Parathyroid adenoma (tissue), 2 donors: Measurements from ENCODE around the gene BARHL2.

Experiments
- H2AFZ ChIP-seq: fragments of 300-600 bp; sonication (generic); one replicate; pipeline ENCODE4 v1.7.0; 2017; ENCODE audit warnings: antibody characterized with exemption, mild to moderate bottlenecking
- H3K27ac ChIP-seq: fragments of 300-600 bp; sonication (generic); one replicate; pipeline ENCODE4 v1.7.0; 2017
- H3K27me3 ChIP-seq: fragments of 300-600 bp; sonication (generic); one replicate; pipeline ENCODE4 v1.7.0; 2017; ENCODE audit warnings: low read length; ENCODE audit not compliant: control insufficient read depth, insufficient read depth
- H3K36me3 ChIP-seq: fragments of 300-600 bp; sonication (generic); one replicate; pipeline ENCODE4 v1.7.0; 2017; ENCODE audit warnings: low read length; ENCODE audit not compliant: control insufficient read depth, insufficient read depth
- H3K4me1 ChIP-seq: fragments of 300-600 bp; sonication (generic); one replicate; pipeline ENCODE4 v1.7.0; 2017; ENCODE audit warnings: control low read depth
- H3K4me2 ChIP-seq: fragments of 300-600 bp; sonication (generic); one replicate; pipeline ENCODE4 v1.7.0; 2017; ENCODE audit warnings: low read length
- H3K4me3 ChIP-seq: fragments of 300-600 bp; sonication (generic); one replicate; pipeline ENCODE4 v1.7.0; 2017; ENCODE audit warnings: low read depth, low read length
- H3K79me2 ChIP-seq: fragments of 300-600 bp; sonication (generic); one replicate; pipeline ENCODE4 v1.7.0; 2017; ENCODE audit warnings: control low read depth
- H3K9ac ChIP-seq: fragments of 300-600 bp; sonication (generic); one replicate; pipeline ENCODE4 v1.7.0; 2017; ENCODE audit warnings: mild to moderate bottlenecking
- H3K9me3 ChIP-seq: fragments of 300-600 bp; sonication (generic); one replicate; pipeline ENCODE4 v1.7.0; 2017; ENCODE audit warnings: low read length; ENCODE audit not compliant: control insufficient read depth
- TF ChIP-seq, protein P1 (sequence below): fragments of 300-600 bp; sonication (generic); IDR thresholded peaks from one replicate; pipeline ENCODE4 v1.7.0; 2017; ENCODE audit warnings: antibody characterized with exemption, mild to moderate bottlenecking
- donor health status: primary hyperparathyroidism.

Gene BARHL2

DNA sequence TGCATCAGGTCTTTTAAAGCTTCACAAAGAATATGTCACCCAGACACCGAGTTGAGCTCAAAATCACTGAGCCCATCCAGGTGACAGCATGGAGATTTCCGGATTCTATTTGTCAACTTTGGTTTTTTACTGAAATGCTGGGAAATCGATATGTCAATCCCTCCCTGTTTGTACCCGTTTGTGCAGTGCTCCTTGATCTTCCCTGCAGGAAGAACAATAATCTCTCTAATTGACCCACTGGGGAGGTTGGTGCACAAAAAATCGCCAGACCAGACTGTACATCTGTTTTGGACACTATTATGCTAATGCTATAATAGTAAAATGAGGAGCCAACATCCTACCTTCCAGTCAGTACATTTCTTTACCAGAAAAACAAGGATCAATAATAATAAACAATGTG, 1.8 kb downstream of the BARHL2 start:
- TF ChIP-seq, protein P1, sequence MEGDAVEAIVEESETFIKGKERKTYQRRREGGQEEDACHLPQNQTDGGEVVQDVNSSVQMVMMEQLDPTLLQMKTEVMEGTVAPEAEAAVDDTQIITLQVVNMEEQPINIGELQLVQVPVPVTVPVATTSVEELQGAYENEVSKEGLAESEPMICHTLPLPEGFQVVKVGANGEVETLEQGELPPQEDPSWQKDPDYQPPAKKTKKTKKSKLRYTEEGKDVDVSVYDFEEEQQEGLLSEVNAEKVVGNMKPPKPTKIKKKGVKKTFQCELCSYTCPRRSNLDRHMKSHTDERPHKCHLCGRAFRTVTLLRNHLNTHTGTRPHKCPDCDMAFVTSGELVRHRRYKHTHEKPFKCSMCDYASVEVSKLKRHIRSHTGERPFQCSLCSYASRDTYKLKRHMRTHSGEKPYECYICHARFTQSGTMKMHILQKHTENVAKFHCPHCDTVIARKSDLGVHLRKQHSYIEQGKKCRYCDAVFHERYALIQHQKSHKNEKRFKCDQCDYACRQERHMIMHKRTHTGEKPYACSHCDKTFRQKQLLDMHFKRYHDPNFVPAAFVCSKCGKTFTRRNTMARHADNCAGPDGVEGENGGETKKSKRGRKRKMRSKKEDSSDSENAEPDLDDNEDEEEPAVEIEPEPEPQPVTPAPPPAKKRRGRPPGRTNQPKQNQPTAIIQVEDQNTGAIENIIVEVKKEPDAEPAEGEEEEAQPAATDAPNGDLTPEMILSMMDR = no peak
- no peaks in the 10 kb centered on the region for H3K4me1 ChIP-seq

DNA sequence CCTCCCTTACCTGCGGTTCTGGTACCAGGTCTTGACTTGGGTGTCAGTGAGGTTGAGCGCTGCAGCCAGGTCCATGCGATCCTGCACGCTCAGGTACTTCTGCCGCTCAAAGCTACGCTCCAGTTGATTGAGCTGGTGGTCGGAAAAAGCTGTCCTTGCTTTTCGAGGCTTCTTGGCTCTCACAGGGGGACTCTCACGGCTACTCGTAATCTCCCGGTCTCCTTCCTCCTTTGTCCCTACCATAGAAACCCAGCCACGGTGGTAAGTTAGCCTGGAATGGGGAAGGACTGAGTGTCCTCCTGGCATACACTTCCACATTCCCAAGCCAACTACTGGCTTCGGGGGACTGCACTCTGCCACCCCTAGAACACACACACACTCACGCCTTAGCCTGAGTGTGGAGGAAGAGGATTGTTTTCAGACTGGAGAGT, 2.6 kb downstream of the BARHL2 start:
- Histone ChIP-seq H2AFZ (no peak overlapping the region), H3K27me3 (peaks cover 29% of the 10 kb centered on the region), H3K36me3 (no peaks in the 10 kb centered on the region), H3K9ac (no peak overlapping the region), H3K27ac (no peak overlapping the region), H3K4me2 (no peak overlapping the region), H3K4me3 (no peak overlapping the region), H3K9me3 (no peaks in the 10 kb centered on the region), H3K79me2 (no peaks in the 10 kb centered on the region), H3K4me1 (no peaks in the 10 kb centered on the region)
- TF ChIP-seq, protein P1 = no peak

More for the DNA sequence above, 1.8 kb downstream of the BARHL2 start:
- no peaks in the 10 kb centered on the region for H3K9me3 ChIP-seq
- H3K9ac ChIP-seq = no peak overlapping the region
- H2AFZ ChIP-seq = no peak overlapping the region
- H3K4me3 ChIP-seq = no peak overlapping the region
- no peaks in the 10 kb centered on the region for H3K79me2 ChIP-seq
- peaks cover 29% of the 10 kb centered on the region for H3K27me3 ChIP-seq
- H3K36me3 ChIP-seq = no peaks in the 10 kb centered on the region
- H3K27ac ChIP-seq = no peak overlapping the region
- H3K4me2 ChIP-seq = no peak overlapping the region

GRCh38 chr1:90713741-90714509, 3.2 kb downstream of the BARHL2 start:
- H3K9me3 ChIP-seq = no peaks in the 10 kb centered on the region
- TF ChIP-seq, protein P1 = no peak
- H3K4me3 ChIP-seq = no peak overlapping the region
- no peak overlapping the region for H3K4me2 ChIP-seq
- H3K79me2 ChIP-seq = no peaks in the 10 kb centered on the region
- no peaks in the 10 kb centered on the region for H3K36me3 ChIP-seq
- no peak overlapping the region for H3K27ac ChIP-seq
- peaks cover 26% of the 10 kb centered on the region for H3K27me3 ChIP-seq
- H3K9ac ChIP-seq = no peak overlapping the region
- H2AFZ ChIP-seq = no peak overlapping the region
- no peaks in the 10 kb centered on the region for H3K4me1 ChIP-seq

DNA sequence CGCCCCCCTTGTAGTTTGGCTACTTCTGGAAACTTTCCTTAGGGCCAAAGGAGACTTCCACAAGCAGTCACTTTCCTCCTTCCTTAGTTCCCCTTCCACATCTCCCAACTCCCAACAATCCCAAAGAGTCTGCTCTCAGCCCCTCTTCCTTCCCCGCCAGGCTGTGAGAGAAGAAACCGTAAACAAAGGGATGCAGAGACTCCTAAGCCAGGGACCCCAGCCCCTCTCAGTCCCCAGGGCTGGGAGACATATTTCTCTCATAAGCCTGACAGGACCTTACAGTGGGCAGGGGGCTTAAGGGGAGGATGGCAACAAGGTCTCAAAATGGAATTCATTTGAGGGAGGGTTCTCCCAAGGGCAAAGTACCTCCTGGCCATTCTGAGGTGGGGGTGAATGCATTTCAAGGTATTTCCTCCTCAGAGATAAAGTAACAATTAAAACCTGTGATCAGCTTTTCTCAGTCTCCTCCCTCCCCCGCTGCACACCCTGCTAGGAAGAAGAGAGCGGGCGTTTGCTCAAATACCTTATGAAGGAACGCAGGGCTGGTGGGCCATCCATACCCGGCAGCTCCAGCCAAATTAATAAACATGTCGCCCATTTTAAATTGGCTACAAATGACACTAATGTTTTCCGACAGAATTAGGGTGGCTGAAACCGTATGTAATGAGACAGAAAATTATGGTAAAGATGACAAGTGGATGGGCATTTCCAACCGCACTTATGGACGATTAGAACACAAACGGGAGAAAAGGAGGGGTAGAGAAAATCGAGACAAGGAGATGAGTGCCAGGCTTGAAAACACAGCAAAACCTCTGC, 4.0 kb downstream of the BARHL2 start:
- Histone ChIP-seq H3K9ac (no peak overlapping the region), H3K36me3 (no peaks in the 10 kb centered on the region), H3K4me1 (no peaks in the 10 kb centered on the region), H3K27ac (no peak overlapping the region), H3K4me3 (no peak overlapping the region), H3K79me2 (no peaks in the 10 kb centered on the region), H3K4me2 (no peak overlapping the region), H2AFZ (no peak overlapping the region), H3K27me3 (peaks cover 19% of the 10 kb centered on the region), H3K9me3 (no peaks in the 10 kb centered on the region)
- TF ChIP-seq, protein P1 = no peak
